Lung (tissue), 12 donors: ENCODE measurements around the gene F2RL3. TPM values are rescaled to one million over a fixed set of nuclear protein-coding genes. Genes with fewer than 3 reads are reported as not detected.

Experiments
- ATAC-seq: fragments of 200-7000 bp; cut with Tn5 transposase; one replicate; pipeline ENCODE4 v1.9.1; 2020; ENCODE audit warnings: moderate number of reproducible peaks; ENCODE audit not compliant: insufficient read depth, low FRiP score
- DNase-seq, 3 donors: peaks; one replicate each; pipeline ENCODE4 v3.0.0-alpha.2; 2013 to 2017
- H3K27ac ChIP-seq, 2 donors: one replicate each; pipeline ENCODE4 v1.5.1; 2013; ENCODE audit warnings: mild to moderate bottlenecking in 2 of 2, moderate library complexity in 2 of 2, control low read depth in 1 of 2, inconsistent platforms in 1 of 2, low read depth in 1 of 2, low read length in 1 of 2
- H3K27me3 ChIP-seq, 3 donors: one replicate each; pipeline ENCODE4 v1.5.1; 2013; ENCODE audit warnings: low read length in 2 of 3; ENCODE audit not compliant: control insufficient read depth in 3 of 3, insufficient read depth in 3 of 3
- H3K36me3 ChIP-seq, 4 donors: one replicate each; pipeline ENCODE4 v1.5.1; 2013; ENCODE audit warnings: low read length in 4 of 4, mild to moderate bottlenecking in 1 of 4, moderate library complexity in 1 of 4; ENCODE audit not compliant: control insufficient read depth in 4 of 4, insufficient read depth in 4 of 4
- H3K4me1 ChIP-seq, 5 donors: one replicate each; pipeline ENCODE4 v1.5.1; 2013; ENCODE audit warnings: low read length in 5 of 5, mild to moderate bottlenecking in 2 of 5, moderate library complexity in 1 of 5; ENCODE audit not compliant: control insufficient read depth in 5 of 5, insufficient read depth in 5 of 5
- H3K4me3 ChIP-seq: one replicate; pipeline ENCODE4 v1.5.1; 2013; ENCODE audit warnings: mild to moderate bottlenecking, control low read depth, moderate library complexity
- H3K9ac ChIP-seq, 2 donors: one replicate each; pipeline ENCODE4 v1.5.1; 2013; ENCODE audit warnings: low read length in 2 of 2, control low read depth in 1 of 2; ENCODE audit not compliant: insufficient read depth in 1 of 2
- H3K9me3 ChIP-seq, 4 donors: one replicate each; pipeline ENCODE4 v1.5.1; 2013; ENCODE audit warnings: low read length in 3 of 4, mild to moderate bottlenecking in 1 of 4, moderate library complexity in 1 of 4; ENCODE audit not compliant: control insufficient read depth in 4 of 4, insufficient read depth in 3 of 4
- CTCF ChIP-seq: IDR thresholded peaks from 2 replicates; pipeline ENCODE4 v1.5.1; 2012; ENCODE audit warnings: mild to moderate bottlenecking; ENCODE audit errors: control extremely low read depth, extremely low read depth
- WGBS, 2 donors: extraction: QIAGEN DNeasy Blood & Tissue Kit; methylation state at CpG; one replicate each; pipeline ENCODE4 v1.1.7; 2013; 5-methylcytosine and 5-hydroxymethylcytosine counted together
- polyA plus RNA-seq, 2 donors: library from polyadenylated mRNA; stranded (reverse); fragments of 200-250 nt; gene quantifications; one replicate each; pipeline ENCODE4 v1.2.1, GENCODE V29; 2013
- total RNA-seq, 2 donors: library from RNA; depleted of rRNA in 1 of 2; stranded (reverse); fragments of >200 nt in 1 of 2; gene quantifications; one replicate each; pipeline ENCODE4 v1.2.1, GENCODE V29; 2014 to 2021
- donor health status: control.
- donor health status: control.
- donor health status: Bipolar disorder and iron deficiency.
- donor health status: healthy.
- donor health status: DM: yes; HTN: yes; CAD: no.

F2RL3 gene
- total and polyA plus RNA-seq, 4 donors: 5.8 to 76.8 (median 53.0) TPM

GRCh38 chr19:16897856-16898161 lies 9.0 kb downstream of the F2RL3 start:
- Histone ChIP-seq H3K4me3 (peak overlapping the region; percentile 28), H3K36me3 (peaks cover 0 to 2% (median under 1%) of the 10 kb centered on the region in 4 donors), H3K27me3 (no peaks in the 10 kb centered on the region), H3K9ac (no peak overlapping the region), H3K27ac (peak overlapping the region; percentile 65 to 68), H3K9me3 (no peaks in the 10 kb centered on the region), H3K4me1 (peaks cover 0 to 3% (median 0%) of the 10 kb centered on the region in 5 donors)
- WGBS, 2 donors: 13 to 33% methylated on average over 21 to 30 of the region's 30 CpGs
- TF ChIP-seq CTCF: no peak
- no peak for DNase-seq
- ATAC-seq: no peak

- ATAC-seq (no peak), DNase-seq (no peak)
- peak overlapping the region in 1 of 2 donors; percentile 20 for H3K27ac ChIP-seq
- no peak overlapping the region for H3K9ac ChIP-seq
- no peaks in the 10 kb centered on the region for H3K9me3 ChIP-seq
- peaks cover 0 to 6% (median 1%) of the 10 kb centered on the region in 4 donors for H3K36me3 ChIP-seq
- TF ChIP-seq CTCF: no peak
- WGBS, 2 donors: 89 to 95% methylated on average over 12 of the region's 12 CpGs
- H3K27me3 ChIP-seq: no peaks in the 10 kb centered on the region
- H3K4me3 ChIP-seq: no peak overlapping the region
- peaks cover 0 to under 1% (median 0%) of the 10 kb centered on the region in 5 donors for H3K4me1 ChIP-seq
Measured at GRCh38 chr19:16898361-16899015, 9.7 kb downstream of the F2RL3 start.

GRCh38 chr19:16899566-16900075 lies 10.8 kb downstream of the F2RL3 start:
- DNase-seq: peak in 1 of 3 donors; percentile 12
- 28 to 57% methylated on average over 7 of the region's 7 CpGs for WGBS, 2 donors

More at GRCh38 chr19:16899566-16900075, 10.8 kb downstream of the F2RL3 start:
- Histone ChIP-seq H3K4me3 (no peak overlapping the region), H3K9ac (no peak overlapping the region), H3K27me3 (no peaks in the 10 kb centered on the region), H3K4me1 (no peaks in the 10 kb centered on the region), H3K27ac (no peak overlapping the region), H3K9me3 (peaks cover 0 to under 1% (median 0%) of the 10 kb centered on the region in 4 donors), H3K36me3 (peaks cover 0 to 6% (median 1%) of the 10 kb centered on the region in 4 donors)
- TF ChIP-seq CTCF: peak; percentile 28
- no peak for ATAC-seq
